H9 (cell line): ENCODE results near the gene PLPP1. TPM values are rescaled to one million over a fixed set of nuclear protein-coding genes. Genes with fewer than 3 reads are reported as not detected.

Experiments used
- DNase-seq: peaks from one replicate; pipeline ENCODE4 v3.0.0-alpha.2; 2017
- H2AFZ ChIP-seq: one replicate; pipeline ENCODE4 v1.6.1; 2013; ENCODE audit warnings: mild to moderate bottlenecking, low read length, control low read depth, moderate library complexity
- H2AK5ac ChIP-seq: 2 replicates; pipeline ENCODE4 v1.6.1; 2013; ENCODE audit warnings: low read length, control low read depth, mixed read lengths; ENCODE audit not compliant: insufficient read length
- H2BK120ac ChIP-seq: one replicate; pipeline ENCODE4 v1.6.1; 2013; ENCODE audit warnings: low read depth, mild to moderate bottlenecking, low read length, control low read depth, inconsistent platforms; ENCODE audit not compliant: poor library complexity, severe bottlenecking
- H2BK12ac ChIP-seq: 2 replicates; pipeline ENCODE4 v1.6.1; 2013; ENCODE audit warnings: low read length, control low read depth, mixed read lengths, low read depth; ENCODE audit not compliant: insufficient read length
- H2BK15ac ChIP-seq: 2 replicates; pipeline ENCODE4 v1.6.1; 2013; ENCODE audit warnings: low read depth, low read length, control low read depth
- H2BK20ac ChIP-seq: one replicate; pipeline ENCODE4 v1.6.1; 2013; ENCODE audit warnings: low read depth, mild to moderate bottlenecking, low read length, control low read depth, inconsistent platforms; ENCODE audit not compliant: poor library complexity, severe bottlenecking
- H2BK5ac ChIP-seq: 2 replicates; pipeline ENCODE4 v1.6.1; 2013; ENCODE audit warnings: low read length, control low read depth, mixed read lengths; ENCODE audit not compliant: insufficient read length
- H3K14ac ChIP-seq: 2 replicates; pipeline ENCODE4 v1.6.1; 2013; ENCODE audit warnings: low read length, control low read depth; ENCODE audit not compliant: insufficient read depth
- H3K18ac ChIP-seq: 2 replicates; pipeline ENCODE4 v1.6.1; 2013; ENCODE audit warnings: low read depth, mild to moderate bottlenecking, mixed read lengths, low read length, control low read depth; ENCODE audit not compliant: insufficient read length
- H3K23ac ChIP-seq: 2 replicates; pipeline ENCODE4 v1.6.1; 2013; ENCODE audit warnings: low read length, control low read depth, mixed read lengths, low read depth; ENCODE audit not compliant: insufficient read length
- H3K23me2 ChIP-seq: 2 replicates; pipeline ENCODE4 v1.6.1; 2013; ENCODE audit warnings: low read depth, mild to moderate bottlenecking, mixed read lengths, low read length, control low read depth; ENCODE audit not compliant: insufficient read length, poor library complexity, severe bottlenecking
- H3K27ac ChIP-seq: 2 replicates; pipeline ENCODE4 v1.5.1; 2013; ENCODE audit warnings: low read length, control low read depth, mixed read lengths, low read depth; ENCODE audit not compliant: insufficient read length
- H3K27me3 ChIP-seq: 2 replicates; pipeline ENCODE4 v1.6.1; 2013; ENCODE audit warnings: low read length, control low read depth, inconsistent platforms; ENCODE audit not compliant: insufficient read depth
- H3K4ac ChIP-seq: 2 replicates; pipeline ENCODE4 v1.6.1; 2013; ENCODE audit warnings: low read depth, mild to moderate bottlenecking, control low read depth, inconsistent platforms, low read length, moderate library complexity
- H3K4me1 ChIP-seq: 2 replicates; pipeline ENCODE4 v1.6.1; 2013; ENCODE audit warnings: low read length, control low read depth, inconsistent platforms; ENCODE audit not compliant: insufficient read depth
- H3K4me2 ChIP-seq: 2 replicates; pipeline ENCODE4 v1.6.1; 2013; ENCODE audit warnings: low read length, control low read depth, mixed read lengths; ENCODE audit not compliant: insufficient read length, insufficient read depth
- H3K56ac ChIP-seq: 2 replicates; pipeline ENCODE4 v1.6.1; 2013; ENCODE audit warnings: low read depth, mild to moderate bottlenecking, mixed read lengths, low read length, control low read depth; ENCODE audit not compliant: insufficient read length
- H3K79me1 ChIP-seq: 2 replicates; pipeline ENCODE4 v1.6.1; 2013; ENCODE audit warnings: low read depth, mild to moderate bottlenecking, moderate library complexity, low read length, control low read depth, inconsistent platforms; ENCODE audit not compliant: insufficient read depth, poor library complexity, severe bottlenecking
- H3K79me2 ChIP-seq: 2 replicates; pipeline ENCODE4 v1.6.1; 2013; ENCODE audit warnings: low read length, control low read depth, inconsistent platforms; ENCODE audit not compliant: insufficient read depth
- H3K9ac ChIP-seq: 2 replicates; pipeline ENCODE4 v1.6.1; 2013; ENCODE audit warnings: low read length, control low read depth, mixed read lengths; ENCODE audit not compliant: insufficient read length; ENCODE audit errors: extremely low read depth
- H3K9me3 ChIP-seq: one replicate; pipeline ENCODE4 v1.6.1; 2013; ENCODE audit warnings: low read depth, low read length, inconsistent platforms; ENCODE audit not compliant: control insufficient read depth
- H3T11ph ChIP-seq: one replicate; pipeline ENCODE4 v1.6.1; 2013; ENCODE audit warnings: mild to moderate bottlenecking, low read length, control low read depth, inconsistent platforms
- H4K20me1 ChIP-seq: one replicate; pipeline ENCODE4 v1.6.1; 2013; ENCODE audit not compliant: control insufficient read depth, insufficient read length, insufficient read depth
- H4K5ac ChIP-seq: 2 replicates; pipeline ENCODE4 v1.6.1; 2013; ENCODE audit warnings: low read depth, mild to moderate bottlenecking, mixed read lengths, low read length, control low read depth; ENCODE audit not compliant: insufficient read length
- H4K8ac ChIP-seq: replicated peaks from 2 replicates; pipeline ENCODE4 v1.6.1; 2013; ENCODE audit warnings: low read length, control low read depth, mixed read lengths, low read depth; ENCODE audit not compliant: insufficient read length
- H4K91ac ChIP-seq: 2 replicates; pipeline ENCODE4 v1.6.1; 2013; ENCODE audit warnings: low read depth, mild to moderate bottlenecking, moderate library complexity, mixed read lengths, low read length, control low read depth; ENCODE audit not compliant: insufficient read length
- H3K27ac Mint-ChIP-seq, 3 experiments: 2 replicates in 2 of 3; 3 replicates in 1 of 3; pipeline ENCODE4 v1.8.0; 2020 to 2021; ENCODE audit warnings: mixed read lengths in 3 of 3, mild to moderate bottlenecking in 1 of 3, moderate library complexity in 1 of 3
- H3K27me3 Mint-ChIP-seq: 2 replicates; pipeline ENCODE4 v1.8.0; 2021; ENCODE audit warnings: low read depth, mild to moderate bottlenecking, moderate library complexity, mixed read lengths
- H3K36me3 Mint-ChIP-seq, 3 experiments: 2 replicates in 2 of 3; 3 replicates in 1 of 3; pipeline ENCODE4 v1.8.0; 2020 to 2021; ENCODE audit warnings: low read depth in 3 of 3, mixed read lengths in 3 of 3; ENCODE audit not compliant: insufficient read depth in 1 of 3
- H3K4me1 Mint-ChIP-seq, 2 experiments: 2 replicates each; pipeline ENCODE4 v1.8.0; 2020; ENCODE audit warnings: mixed read lengths in 2 of 2
- H3K4me3 Mint-ChIP-seq, 2 experiments: 2 replicates in 1 of 2; 3 replicates in 1 of 2; pipeline ENCODE4 v1.8.0; 2020 to 2021; ENCODE audit warnings: mild to moderate bottlenecking in 2 of 2, mixed read lengths in 2 of 2, moderate library complexity in 1 of 2
- H3K9me3 Mint-ChIP-seq, 2 experiments: 2 replicates in 1 of 2; 3 replicates in 1 of 2; pipeline ENCODE4 v1.8.0; 2020; ENCODE audit warnings: mild to moderate bottlenecking in 2 of 2, mixed read lengths in 2 of 2, moderate library complexity in 1 of 2
- CTCF ChIP-seq: fragments of 200-600 bp; sonication (generic); conservative IDR thresholded peaks from 3 replicates; pipeline ENCODE4 v1.8.0; 2021; ENCODE audit warnings: antibody characterized with exemption, mild to moderate bottlenecking
- WGBS: extraction: QIAGEN DNeasy Blood & Tissue Kit; methylation state at CpG from one replicate; pipeline ENCODE4 v1.1.7; 2013; ENCODE audit warnings: missing lambda C conversion rate, low lambda C conversion rate, mixed read lengths; ENCODE audit not compliant: insufficient read length; ENCODE audit errors: extremely low coverage; 5-methylcytosine and 5-hydroxymethylcytosine counted together
- total RNA-seq: library from RNA; stranded (reverse); gene quantifications from 2 replicates; pipeline ENCODE4 v1.2.1, GENCODE V29; 2021

PLPP1 gene
- total RNA-seq, 1 experiment from 2014 or later, result 85.9 TPM

GRCh38 chr5:55407984-55408383, 126.8 kb downstream of the PLPP1 start:
- Histone ChIP-seq H3K4ac (no peak overlapping the region), H3K9ac (no peak overlapping the region), H2BK20ac (no peak overlapping the region), H3K14ac (no peak overlapping the region), H3K9me3 (no peaks in the 10 kb centered on the region), H3K79me1 (no peaks in the 10 kb centered on the region), H2BK120ac (no peak overlapping the region), H2AFZ (no peak overlapping the region), H4K5ac (no peak overlapping the region), H3K56ac (no peak overlapping the region), H4K8ac (no peak overlapping the region), H2BK12ac (no peak overlapping the region), H3T11ph (no peak overlapping the region), H2AK5ac (no peak overlapping the region), H4K20me1 (no peaks in the 10 kb centered on the region), H3K27ac (no peak overlapping the region), H3K4me1 (no peaks in the 10 kb centered on the region), H3K27me3 (no peaks in the 10 kb centered on the region), H2BK15ac (no peak overlapping the region), H2BK5ac (no peak overlapping the region), H3K4me2 (no peak overlapping the region), H3K23me2 (no peaks in the 10 kb centered on the region), H4K91ac (no peak overlapping the region), H3K18ac (no peak overlapping the region), H3K23ac (no peak overlapping the region), H3K79me2 (no peaks in the 10 kb centered on the region)
- TF ChIP-seq CTCF, result no peak
- no CpG with 5 or more reads among the region's 3 CpGs for WGBS
- no peaks in the 10 kb centered on the region for H3K9me3 Mint-ChIP-seq
- no peaks in the 10 kb centered on the region for H3K27me3 Mint-ChIP-seq
- no peak overlapping the region for H3K4me3 Mint-ChIP-seq
- DNase-seq, result no peak
- H3K36me3 Mint-ChIP-seq, result peaks cover 10 to 54% (median 53%) of the 10 kb centered on the region in 3 experiments; a peak in 6 of 7 replicates
- H3K27ac Mint-ChIP-seq, result peak overlapping the region in 1 of 3 experiments; percentile 27; a peak in 1 of 7 replicates
- H3K4me1 Mint-ChIP-seq, result no peaks in the 10 kb centered on the region
